D721Med (cell line): ENCODE measurements around the gene GRAP.

Source experiments
- DNase-seq: peaks from one replicate; pipeline ENCODE4 v3.0.0; 2011; ENCODE audit warnings: low spot score; ENCODE audit not compliant: insufficient read length
- FAIRE-seq: peaks from 2 replicates; lab custom pipeline; 2011; peaks lifted over from hg19 to GRCh38; lab: Jason Lieb, UNC
- CTCF ChIP-seq: IDR thresholded peaks from 2 replicates; pipeline ENCODE4 v1.5.1; 2012; ENCODE audit warnings: mild to moderate bottlenecking, control low read depth; ENCODE audit not compliant: insufficient read depth; ENCODE audit errors: missing control alignments

The GRAP gene

GRCh38 chr17:19015428-19015827, 31.3 kb downstream of the GRAP start:
- DNase-seq (no peak), FAIRE-seq (no peak)
- TF ChIP-seq CTCF: no peak

GRCh38 chr17:19014628-19015215, 32.0 kb downstream of the GRAP start:
- DNase-seq: no peak
- no peak for FAIRE-seq
- TF ChIP-seq CTCF: no peak

- no peak for DNase-seq
- TF ChIP-seq CTCF: no peak
- no peak for FAIRE-seq
Observed at GRCh38 chr17:19013806-19014627, 32.7 kb downstream of the GRAP start.

- no peak for TF ChIP-seq CTCF
- DNase-seq (no peak), FAIRE-seq (no peak)
Observed at GRCh38 chr17:19013226-19013625, 33.5 kb downstream of the GRAP start.

- FAIRE-seq: no peak
- no peak for DNase-seq
- TF ChIP-seq CTCF: no peak
Observed at GRCh38 chr17:19012171-19013080, 34.3 kb downstream of the GRAP start.

- DNase-seq: no peak
- no peak for FAIRE-seq
- TF ChIP-seq CTCF: no peak
Observed at GRCh38 chr17:19011581-19011980, 35.2 kb downstream of the GRAP start.
